Fibroblast of skin of right quadriceps (primary cell): ENCODE data around the gene UBA7.
"Not testable (repeated sequence)": the region's sequence is repeated elsewhere in the genome, so short reads cannot be mapped to it uniquely, and the experiment has no call there.

Source experiments
- DNase-seq: peaks from one replicate; pipeline ENCODE4 v3.0.0-alpha.2; 2013

Gene UBA7

GRCh38 chr3:49804141-49805041 lies 9.4 kb downstream of the UBA7 start:
- peak; percentile 22 for DNase-seq

GRCh38 chr3:49803465-49804140 lies 10.2 kb downstream of the UBA7 start:
- DNase-seq: peak; percentile 56

- DNase-seq: peak; percentile 80
These were observed 10.9 kb downstream of the UBA7 start, which contains the start of gene INKA1 for GRCh38 chr3:49802719-49803464. Gene INKA1 (plus strand): TSS chr3:49803261. CDS start chr3:49803393, 132 bp downstream.

- DNase-seq: no peak
These were observed 12.6 kb downstream of the UBA7 start for GRCh38 chr3:49801160-49801559.

- peak; percentile 65 for DNase-seq
These were observed 14.0 kb downstream of the UBA7 start, which contains the start of gene CDHR4 for GRCh38 chr3:49799761-49800160. Gene CDHR4 (minus strand): TSS chr3:49799873. CDS start chr3:49799812, 61 bp downstream.

GRCh38 chr3:49799105-49799504 lies 14.6 kb downstream of the UBA7 start:
- no peak for DNase-seq

GRCh38 chr3:49794926-49795905 lies 18.5 kb downstream of the UBA7 start:
- DNase-seq: no peak

GRCh38 chr3:49794431-49794830 lies 19.3 kb downstream of the UBA7 start:
- no peak for DNase-seq

GRCh38 chr3:49793486-49794085 lies 20.2 kb downstream of the UBA7 start:
- DNase-seq: no peak

GRCh38 chr3:49792371-49793150 lies 21.2 kb downstream of the UBA7 start:
- DNase-seq: no peak

- DNase-seq: no peak
These were observed 22.2 kb downstream of the UBA7 start for GRCh38 chr3:49791571-49791970.

- peak; percentile 22 for DNase-seq
These were observed 22.9 kb downstream of the UBA7 start for GRCh38 chr3:49790626-49791411.

GRCh38 chr3:49788056-49788455 lies 25.7 kb downstream of the UBA7 start:
- no peak for DNase-seq

GRCh38 chr3:49787536-49787935 lies 26.2 kb downstream of the UBA7 start:
- DNase-seq: no peak

GRCh38 chr3:49787182-49787464 lies 26.6 kb downstream of the UBA7 start:
- DNase-seq: no peak

GRCh38 chr3:49786357-49787181 lies 27.2 kb downstream of the UBA7 start, which contains the start of gene IP6K1:
Gene IP6K1 (minus strand): TSS chr3:49786542. CDS start chr3:49748040, 38,502 bp downstream.
- peak; percentile 100 for DNase-seq

GRCh38 chr3:49785565-49786356 lies 28.0 kb downstream of the UBA7 start:
- DNase-seq: peak; percentile 17

GRCh38 chr3:49782277-49782676 lies 31.5 kb downstream of the UBA7 start:
- DNase-seq: not testable (repeated sequence)
